Peyer's patch (tissue), 4 donors: ENCODE results near the gene SLC7A7.

Source experiments
- POLR2A ChIP-seq, 2 donors: fragments of 450-650 bp; IDR thresholded peaks; one replicate each; pipeline ENCODE4 v1.5.1; 2017; ENCODE audit warnings: antibody characterized with exemption in 2 of 2, mild to moderate bottlenecking in 2 of 2, moderate library complexity in 2 of 2
- TF ChIP-seq, protein P1 (sequence below), 6 experiments: fragments of 450-650 bp in 4 of 6; fragments of 200-600 bp in 2 of 6; sonication (generic) in 1 of 6; IDR thresholded peaks; one replicate each; pipeline ENCODE4 v1.5.1; 2017 to 2019; ENCODE audit warnings: antibody characterized with exemption in 6 of 6, mild to moderate bottlenecking in 3 of 6, moderate library complexity in 1 of 6

DNA sequence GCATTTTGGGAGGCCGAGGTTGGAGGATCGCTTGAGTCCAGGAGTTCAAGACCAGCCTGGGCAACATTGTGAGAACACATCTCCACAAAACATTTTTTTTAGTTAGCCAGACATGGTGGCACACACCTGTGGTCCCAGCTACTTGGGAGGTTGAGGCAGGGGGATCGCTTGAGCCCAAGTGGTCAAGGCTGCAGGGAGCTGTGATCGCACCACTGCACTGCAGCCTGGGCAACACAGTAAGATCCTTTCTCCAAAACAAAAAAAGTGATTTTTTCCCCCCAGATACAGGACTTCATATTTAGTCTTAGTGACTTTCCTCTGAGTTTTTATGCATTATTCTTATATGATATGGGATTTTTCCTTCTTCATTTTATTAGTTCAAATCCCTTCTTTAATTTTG lies 28.6 kb downstream of the SLC7A7 start:
- TF ChIP-seq, protein P1, sequence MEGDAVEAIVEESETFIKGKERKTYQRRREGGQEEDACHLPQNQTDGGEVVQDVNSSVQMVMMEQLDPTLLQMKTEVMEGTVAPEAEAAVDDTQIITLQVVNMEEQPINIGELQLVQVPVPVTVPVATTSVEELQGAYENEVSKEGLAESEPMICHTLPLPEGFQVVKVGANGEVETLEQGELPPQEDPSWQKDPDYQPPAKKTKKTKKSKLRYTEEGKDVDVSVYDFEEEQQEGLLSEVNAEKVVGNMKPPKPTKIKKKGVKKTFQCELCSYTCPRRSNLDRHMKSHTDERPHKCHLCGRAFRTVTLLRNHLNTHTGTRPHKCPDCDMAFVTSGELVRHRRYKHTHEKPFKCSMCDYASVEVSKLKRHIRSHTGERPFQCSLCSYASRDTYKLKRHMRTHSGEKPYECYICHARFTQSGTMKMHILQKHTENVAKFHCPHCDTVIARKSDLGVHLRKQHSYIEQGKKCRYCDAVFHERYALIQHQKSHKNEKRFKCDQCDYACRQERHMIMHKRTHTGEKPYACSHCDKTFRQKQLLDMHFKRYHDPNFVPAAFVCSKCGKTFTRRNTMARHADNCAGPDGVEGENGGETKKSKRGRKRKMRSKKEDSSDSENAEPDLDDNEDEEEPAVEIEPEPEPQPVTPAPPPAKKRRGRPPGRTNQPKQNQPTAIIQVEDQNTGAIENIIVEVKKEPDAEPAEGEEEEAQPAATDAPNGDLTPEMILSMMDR (IDR thresholded peaks at IDR 0.05): no peak
- no peak for TF ChIP-seq POLR2A (IDR thresholded peaks at IDR 0.05)
